GM21737 (cell line): ENCODE results near the gene RIMBP2.

Source experiments
- ATAC-seq: cut with Tn5 transposase; IDR thresholded peaks from one replicate; pipeline ENCODE4 v1.9.1; 2021; ENCODE audit warnings: mild to moderate bottlenecking, moderate library complexity; ENCODE audit not compliant: unreplicated experiment

The RIMBP2 gene

DNA sequence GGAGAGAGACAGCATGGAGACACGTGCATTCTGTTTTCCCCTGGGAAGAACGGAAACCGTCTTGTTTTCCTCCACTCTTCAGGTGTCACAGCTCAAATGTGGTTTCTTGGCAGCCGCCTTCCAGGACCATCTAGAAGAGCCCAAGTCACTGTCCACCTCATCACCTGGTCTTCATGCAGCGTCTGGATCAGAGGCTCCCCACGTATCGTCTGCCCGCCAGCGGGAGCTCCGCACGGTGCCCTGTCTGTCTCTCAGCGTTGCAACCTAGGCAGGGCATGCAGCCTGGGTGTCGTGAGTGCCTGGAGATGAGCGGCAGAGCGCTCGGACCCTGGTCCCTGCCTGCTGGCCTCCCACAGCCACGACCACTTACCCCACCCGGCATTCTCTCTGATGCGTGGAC lies 260.9 kb downstream of the RIMBP2 start:
- no peak for ATAC-seq

DNA sequence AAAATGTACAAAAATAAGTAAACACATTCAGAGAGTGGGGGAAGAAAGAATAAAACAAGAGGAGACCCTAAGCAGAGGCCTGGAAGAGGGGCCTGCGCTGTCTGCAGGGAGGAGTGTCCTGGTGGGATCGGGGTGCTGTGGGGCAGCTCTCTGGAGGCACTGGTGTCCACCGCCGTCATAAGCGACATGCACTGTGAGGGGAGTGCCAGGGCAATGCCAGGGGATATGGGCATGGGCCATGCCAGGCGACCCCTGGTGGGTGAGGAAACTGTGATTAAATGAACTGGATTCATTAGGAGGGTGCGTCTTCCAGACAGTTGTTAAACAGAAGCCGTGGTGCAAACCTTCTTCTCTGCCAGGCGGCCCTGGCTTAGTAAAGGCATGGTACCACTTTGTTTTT lies 261.8 kb downstream of the RIMBP2 start:
- ATAC-seq = no peak

DNA sequence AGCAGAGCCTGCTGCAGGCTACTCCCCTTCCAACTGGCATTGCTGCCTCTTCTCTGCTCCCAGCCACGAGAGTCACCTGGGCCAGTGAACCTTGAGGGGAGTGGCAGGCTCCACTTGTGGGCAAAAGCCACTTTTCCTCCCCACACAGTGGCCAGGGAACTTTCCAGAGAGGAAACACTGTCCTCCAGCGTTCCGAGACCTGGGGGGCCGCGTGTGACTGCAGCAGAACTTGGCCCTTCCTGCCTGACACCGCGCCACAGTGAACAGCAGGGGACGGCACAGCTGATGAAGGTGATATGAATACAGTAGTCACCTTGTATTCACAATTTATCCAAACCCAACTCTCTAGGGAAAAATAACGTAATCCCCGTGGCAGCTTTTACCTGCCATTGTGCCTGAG lies 263.6 kb downstream of the RIMBP2 start:
- ATAC-seq = no peak

DNA sequence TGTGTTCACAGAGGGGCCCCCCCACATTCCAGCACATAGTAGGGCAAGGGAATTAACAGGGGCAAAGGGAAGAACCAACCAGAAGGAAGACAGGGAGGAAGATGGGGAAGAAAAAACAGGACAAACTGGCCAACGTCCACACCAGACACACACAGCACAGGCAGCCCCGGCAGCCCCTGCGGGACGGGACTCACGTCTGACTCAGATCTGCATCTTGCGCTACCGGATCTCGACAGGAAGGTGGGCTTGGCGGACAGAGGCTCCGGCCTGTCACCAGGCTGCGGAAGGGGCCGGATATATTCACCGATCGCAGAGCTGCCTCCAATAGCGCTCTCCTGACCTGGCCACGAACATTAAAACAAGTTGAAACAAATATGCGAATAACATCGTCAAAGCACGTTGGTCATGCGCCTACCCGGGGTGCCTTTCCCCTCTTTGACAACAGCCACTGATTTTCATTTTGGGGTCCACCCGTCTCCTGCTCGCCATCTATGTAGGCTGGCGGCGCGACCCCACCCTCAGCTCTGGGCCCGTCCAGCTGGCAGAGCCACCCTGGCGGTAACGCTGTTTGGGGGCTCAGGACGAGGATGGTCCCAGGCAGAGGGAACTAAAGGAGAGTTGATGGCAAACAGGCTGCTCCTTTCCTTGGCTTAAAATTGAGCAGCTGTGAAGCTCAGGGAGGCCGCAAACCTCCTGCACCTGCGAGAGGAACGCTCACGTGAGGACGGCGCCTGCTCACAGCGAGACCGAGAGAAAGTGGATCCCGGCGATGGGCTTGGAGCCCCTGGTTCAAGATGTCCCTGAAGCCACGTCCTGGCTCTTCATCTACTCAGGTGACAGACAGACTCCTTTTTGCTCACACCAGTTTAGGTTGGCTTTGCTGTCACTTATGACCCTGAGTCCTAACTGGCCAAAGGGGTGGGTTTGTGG lies 264.8 kb downstream of the RIMBP2 start:
- ATAC-seq = no peak

DNA sequence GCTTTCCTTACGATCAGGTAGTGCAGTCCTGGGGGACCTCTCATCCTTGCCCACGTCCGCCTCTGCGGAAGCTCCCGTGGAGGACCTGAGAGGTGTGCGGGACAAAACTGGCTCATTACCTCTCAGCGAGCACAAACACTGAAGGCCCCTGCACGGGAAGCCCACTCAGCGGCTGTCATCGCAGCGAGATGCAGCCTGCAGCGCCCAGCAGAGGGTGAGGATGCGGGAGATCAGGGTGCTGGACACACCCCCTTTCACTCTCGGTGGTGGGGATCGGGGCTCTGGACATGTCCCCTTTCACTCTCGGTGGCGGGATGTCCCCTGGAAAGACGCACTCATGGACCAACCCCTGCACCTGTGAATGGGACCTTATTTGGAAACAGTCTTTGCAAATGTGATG lies 266.8 kb downstream of the RIMBP2 start:
- ATAC-seq = no peak

DNA sequence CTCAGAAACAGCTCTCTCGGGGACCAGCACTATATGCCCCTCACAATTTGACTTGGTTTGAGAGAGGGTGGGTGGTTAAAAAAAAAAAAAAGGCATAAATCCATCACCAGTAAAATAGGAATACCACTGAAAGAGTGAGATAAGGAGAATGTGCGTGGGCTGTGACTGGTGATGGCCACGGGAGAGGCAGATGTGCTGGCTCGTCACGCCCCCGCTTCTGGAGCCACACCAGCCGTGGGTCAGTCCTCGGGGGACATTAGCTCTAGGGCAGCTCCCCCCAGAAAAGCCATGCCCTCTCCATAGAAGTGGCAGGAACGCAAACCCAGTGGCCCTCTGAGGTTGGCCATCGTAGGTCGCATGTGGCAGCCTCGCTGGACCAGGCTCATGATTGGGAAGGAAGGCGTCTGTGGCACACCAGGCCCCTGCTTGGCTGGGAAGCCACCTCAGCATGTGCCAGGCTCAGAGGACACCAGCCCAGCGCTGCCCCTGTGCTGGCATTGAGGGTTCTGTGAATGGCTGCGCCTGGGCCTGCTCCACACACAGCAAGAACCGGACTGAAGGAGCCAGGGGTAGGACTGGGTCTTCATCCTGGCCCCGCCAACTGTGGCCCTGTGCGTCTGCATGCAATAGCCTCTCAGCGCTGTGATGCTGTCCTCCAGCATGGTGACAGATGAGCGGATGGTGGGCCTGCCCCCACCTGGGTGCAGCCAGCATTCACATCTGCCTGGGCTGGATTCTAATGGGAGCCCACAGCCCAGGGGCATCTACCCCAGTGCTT lies 267.9 kb downstream of the RIMBP2 start:
- ATAC-seq = no peak

DNA sequence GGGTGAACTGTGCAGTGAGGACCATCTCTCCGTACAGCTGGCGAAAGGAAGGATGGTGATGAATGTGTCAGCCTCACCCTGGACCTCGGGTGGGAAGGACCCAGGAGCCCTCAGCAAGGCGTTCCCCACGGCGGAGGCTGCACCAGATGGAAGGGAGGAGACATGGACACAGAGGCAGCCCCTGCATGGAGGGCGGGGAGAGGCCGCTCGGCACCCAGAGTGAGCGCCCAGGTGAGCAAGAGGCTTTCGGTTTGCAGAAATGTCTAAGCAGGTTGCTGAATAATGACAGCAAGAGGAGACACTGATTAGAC lies 268.5 kb downstream of the RIMBP2 start:
- ATAC-seq = no peak

DNA sequence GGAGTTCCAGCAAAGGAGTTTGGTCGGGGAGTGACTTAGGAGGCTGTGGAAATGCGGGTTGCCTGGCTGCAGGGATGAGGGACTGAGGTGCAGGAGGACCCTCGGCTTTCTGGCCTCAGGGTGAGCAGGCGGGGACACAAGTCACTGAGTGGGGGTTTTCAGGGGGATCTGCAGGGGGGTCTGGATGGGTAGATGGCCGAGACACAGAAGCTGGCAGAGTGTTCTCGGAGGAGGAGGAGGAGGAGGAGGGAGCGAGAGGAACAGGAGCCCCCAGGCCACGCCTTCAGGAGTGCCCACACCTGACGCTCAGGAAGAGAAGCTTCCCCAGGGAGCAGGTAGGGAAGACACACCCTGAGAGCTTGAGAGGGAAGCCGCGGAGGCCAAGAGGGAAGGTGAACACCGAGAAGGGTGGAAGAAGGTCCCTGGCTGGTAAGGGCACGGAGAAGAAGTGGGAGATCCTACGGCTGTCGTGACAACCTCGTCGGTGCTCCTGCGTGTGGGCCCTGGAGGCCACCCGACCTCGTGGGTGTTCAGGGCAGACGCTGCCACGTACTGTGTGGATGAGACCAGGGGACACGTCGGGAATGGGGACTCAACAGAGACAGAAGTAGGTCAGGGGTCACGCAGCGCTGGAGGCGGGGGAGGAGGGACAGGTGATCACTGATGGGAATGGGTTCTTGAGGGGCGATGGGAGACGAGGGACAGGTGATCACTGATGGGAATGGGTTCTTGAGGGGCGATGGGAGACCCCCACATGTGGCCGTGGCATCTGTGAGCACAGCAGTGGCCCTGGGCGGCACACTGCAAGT lies 269.0 kb downstream of the RIMBP2 start:
- ATAC-seq = no peak

DNA sequence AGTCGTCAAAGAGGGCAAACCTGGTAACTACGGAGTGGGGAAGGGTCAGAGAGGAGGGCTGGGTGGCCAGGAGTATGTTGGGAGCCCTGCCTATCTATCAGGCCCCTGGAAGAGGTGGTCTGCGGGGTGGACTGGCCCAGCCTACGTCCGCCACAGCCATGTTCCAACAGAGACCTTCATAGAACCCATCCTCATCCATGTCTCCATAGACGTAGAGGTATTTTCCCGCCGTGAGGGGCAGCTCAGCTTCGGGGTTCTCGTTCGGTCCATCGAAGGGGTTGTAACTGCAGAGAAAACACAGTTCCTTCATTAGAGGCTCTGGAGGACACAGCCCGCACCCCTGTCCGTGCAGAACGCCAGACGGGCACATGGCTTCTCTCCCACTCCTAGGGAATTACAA lies 271.1 kb downstream of the RIMBP2 start:
- no peak for ATAC-seq

DNA sequence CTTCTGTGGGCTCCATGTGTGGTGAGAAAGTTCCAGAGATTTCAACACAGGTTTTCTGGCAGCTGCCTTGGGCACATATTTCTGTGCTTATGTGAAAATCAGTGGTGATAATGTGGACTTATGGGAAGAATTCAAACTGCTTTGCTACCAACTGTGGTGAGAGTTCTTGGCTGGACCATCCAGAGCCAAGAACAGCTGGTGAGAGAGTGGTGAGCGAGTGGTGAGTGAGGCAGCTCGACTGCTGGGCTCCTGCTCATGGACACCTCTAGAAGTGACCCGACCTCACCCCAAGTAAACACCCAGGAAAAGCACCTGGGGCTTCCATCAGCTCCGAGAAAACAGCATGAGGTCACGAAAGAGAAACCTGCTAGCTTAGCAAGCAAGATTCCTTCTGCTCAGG lies 272.0 kb downstream of the RIMBP2 start:
- ATAC-seq = no peak

DNA sequence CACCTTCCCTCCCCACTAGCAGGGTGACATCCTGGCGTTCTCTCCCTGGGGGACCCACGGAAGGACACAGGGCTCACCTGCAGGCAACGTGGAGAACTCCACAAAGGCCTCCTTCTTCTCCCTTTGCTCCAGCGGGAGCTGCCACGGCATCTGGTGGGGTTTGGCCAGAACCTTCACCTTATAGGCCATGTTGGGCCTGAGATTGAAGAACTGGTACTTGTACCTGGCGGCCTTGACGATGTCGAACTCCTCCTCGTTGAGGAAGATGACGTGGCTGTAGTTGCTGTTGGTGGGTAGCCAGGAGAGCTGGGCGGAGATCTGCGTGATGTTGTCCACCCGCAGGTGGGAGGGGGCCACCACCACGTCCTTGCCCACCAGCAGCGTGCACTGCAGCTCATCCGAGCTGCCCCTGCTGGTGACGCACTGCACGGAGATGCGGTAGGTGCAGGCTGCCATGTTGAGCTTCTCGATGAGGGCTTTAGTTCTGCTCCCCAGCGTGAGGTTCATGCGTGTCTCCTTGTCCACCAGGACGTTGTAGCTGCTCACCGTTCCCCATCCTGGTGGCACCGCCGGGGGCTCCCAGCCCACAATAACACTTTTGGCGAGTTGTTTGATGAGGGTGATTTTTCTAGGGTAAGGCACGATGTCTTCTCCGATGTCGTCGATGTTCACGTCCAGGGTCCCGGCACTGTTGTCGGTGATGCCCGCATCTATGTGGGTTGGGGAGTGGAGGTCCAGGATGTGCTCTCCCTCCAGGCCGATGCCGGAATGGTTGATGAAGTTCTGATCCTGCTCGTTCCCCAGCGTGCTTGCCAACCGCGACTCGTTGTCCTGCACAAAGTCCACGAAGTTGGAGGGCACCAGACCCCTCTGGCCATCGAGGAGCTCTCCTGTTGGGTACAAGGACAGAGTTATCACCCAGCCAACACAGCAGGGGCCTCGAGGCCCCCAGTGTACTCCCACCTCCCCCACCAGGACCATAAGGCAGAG lies 274.0 kb downstream of the RIMBP2 start:
- no peak for ATAC-seq

DNA sequence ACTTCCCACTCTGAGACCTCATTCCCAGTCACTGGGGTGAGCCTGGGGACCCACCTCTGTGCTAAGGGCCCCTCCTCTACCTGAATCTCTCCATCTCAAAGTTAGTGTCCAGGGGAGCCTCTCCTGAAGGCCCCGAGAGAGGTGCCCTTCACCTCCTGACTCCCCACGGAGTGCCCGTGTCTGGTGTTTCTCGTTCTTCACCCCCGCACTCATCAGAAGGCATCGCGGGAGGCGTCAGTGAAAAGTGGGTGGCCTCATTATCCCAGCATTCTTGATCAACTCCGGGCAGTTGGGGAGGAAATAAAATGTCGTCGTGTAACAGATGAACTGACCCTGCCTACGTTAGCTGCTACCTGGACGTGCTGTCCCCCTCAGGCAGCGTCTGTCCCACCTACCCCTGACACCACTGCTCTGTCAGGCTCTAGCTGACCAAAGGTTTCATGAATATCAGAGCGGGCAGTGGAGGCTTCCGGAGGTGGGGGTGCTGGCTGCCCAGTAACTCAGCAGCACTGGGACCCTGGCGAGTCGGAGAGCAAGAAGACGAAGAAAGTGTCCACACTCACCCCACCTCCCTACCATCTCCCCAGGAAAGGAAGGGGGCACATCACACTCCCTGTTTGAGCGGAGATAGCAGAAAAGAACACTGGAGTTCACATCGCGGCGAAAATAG lies 275.6 kb downstream of the RIMBP2 start:
- ATAC-seq = no peak

DNA sequence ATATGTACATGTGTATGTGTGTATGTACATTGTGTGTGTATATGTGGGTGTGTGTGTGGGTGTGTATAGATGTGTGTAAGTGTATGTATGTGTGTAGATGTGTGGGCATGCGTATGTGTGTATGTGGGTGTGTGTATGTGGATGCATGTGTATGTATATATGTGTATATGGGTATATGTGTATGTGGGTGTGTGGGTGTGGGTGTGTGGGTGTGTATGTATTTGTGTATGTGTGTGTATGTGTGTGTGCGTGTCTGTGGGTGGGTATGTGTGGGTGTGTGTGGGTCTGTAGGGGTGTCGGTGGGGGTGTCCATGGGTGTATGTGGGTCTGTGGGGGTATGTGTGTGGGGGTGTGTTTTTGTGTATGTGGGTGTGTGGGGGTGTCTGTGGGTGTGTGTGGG lies 276.8 kb downstream of the RIMBP2 start:
- no peak for ATAC-seq

DNA sequence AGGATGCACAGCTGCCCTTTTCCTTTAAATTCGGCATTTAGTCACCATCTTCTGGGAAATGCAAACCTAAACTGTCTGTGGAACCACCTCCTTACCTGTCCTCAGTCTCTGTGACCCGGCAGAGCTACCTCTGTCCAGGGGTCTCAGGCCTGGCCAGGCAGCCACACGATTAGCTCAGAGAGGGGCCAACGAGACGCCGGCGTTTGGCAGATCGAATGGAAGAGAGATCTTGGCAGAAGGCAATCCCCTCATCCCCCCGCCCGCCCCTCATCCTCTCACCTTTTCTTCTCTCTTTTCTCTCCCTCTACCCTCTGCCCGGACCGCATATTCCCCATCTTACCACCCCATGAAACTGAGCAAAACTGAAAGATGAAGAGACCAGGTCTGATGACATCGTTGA lies 277.4 kb downstream of the RIMBP2 start:
- ATAC-seq = no peak

DNA sequence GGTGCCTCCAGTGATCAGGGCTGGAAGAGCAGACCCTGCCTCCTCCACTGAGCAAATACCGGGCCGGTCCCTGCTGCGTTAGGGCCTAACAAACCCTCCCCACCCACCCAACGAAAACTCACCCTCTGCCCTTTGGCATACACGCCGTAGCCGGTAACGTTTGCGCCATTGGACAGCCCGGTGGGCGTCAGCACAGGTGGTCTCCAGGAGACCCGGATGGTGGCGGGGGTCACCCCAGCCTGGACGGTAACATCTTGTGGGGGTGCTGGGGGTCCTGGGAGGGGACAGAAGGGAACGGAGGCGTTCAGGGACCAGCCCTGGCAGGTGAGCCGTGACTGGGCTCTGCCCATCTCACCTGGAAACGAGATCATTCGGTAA lies 277.9 kb downstream of the RIMBP2 start:
- no peak for ATAC-seq

DNA sequence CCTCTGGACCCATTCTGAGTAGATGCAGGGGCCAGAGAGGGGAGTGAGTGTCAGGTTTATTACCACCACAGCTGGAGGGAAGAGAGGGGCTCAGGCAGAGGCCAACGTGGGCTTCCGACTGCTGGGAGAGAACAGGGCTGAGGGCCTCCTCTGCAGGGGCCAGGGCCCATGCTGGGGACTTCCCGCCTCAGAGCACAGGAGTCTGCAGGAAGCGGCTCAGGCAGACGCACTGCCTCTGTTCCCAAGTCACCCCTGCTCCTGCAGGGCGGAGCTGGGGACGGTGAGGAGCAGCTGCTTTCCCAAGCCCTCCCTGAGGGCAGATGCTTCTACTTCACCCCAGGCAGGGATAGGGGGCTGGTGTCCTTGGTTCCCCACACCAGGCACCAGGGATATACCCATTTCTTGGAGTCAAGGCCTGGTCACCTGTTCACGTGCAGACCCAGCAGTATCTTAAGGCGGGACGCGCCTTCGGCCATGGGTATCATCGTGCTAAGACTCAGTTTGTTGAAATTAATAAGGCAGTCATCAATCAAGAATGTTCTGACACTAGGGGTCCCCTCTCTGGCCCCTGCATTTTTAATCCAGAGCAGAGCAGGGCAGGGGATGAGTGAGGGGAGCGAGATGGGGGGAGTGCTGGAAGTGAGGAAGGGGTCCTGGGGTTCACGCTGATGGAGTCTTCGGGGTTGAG lies 278.4 kb downstream of the RIMBP2 start:
- no peak for ATAC-seq

DNA sequence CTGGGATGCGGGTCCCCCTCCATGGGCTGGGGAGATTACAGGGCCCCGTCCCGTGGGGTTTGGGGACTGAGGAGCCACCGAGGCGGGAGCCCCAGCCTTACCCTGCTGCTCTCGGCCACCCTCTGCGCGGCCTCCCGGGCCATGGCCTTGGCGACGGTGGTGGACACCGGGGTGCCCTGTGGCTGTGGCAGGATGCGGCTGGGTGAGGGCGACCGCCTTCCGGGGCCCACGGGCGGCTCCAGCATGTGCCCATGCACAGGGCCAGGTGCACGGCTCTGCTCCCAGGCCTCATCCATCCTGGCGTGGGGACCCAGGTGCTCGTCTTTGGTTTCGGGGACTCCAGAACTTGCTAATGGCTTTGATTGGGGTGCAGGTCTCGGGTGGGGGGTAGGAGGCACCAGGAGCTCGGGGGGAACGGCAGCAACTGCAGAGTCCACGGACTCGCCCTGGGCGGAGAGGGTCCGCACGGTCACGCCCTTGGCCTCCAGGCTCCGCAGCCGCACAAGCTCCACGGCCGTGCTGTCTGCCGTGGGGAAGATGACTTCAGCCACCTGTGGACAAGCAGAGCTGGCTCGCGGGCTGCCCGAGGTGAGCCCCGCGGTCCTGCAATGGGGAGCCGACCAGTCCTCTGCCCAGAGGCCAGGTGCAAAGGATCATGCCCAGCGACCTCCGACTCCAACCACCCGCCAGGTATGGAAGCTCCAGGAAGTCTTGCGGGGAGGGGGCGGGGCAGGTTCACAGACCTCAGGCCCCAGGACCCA lies 279.2 kb downstream of the RIMBP2 start:
- no peak for ATAC-seq

DNA sequence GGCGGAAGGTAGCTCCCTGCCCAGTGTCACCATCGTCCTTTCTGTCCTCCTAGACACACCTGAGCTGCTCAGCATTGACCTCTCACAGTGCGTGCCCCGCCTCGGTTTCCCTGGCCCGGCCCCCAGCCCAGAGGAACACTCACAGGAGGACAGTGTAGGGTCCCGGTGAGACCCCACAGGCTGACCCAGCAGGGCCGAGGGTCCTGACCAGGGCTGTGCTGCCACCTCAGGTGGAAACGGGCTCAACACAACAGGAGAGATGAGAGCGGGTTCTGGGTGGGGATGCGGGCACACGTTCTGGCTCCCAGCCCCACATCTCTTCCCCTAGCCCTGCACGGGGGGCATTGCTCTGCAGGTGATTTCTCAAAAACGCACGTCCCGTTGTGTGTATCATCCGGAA lies 280.3 kb downstream of the RIMBP2 start:
- no peak for ATAC-seq

DNA sequence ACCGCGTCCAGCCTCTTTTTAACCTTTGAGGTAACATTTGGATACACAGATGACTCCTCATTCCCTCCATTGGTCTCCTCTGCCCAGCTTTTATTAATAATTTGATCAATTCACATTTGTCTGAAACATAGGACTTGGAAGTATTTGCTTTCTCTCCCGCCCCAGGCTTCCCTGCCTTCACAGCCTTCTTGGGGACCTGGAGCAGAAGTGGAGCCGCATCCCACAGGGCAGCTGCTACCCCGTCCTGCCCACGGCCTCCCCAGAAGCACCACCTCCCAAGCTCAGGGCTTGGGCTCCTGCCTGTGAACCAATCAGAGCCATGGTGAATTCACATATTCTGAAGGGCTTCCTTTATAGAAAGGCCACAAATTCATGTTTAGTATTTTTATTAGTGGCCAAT lies 280.8 kb downstream of the RIMBP2 start:
- no peak for ATAC-seq
